GM19025 (cell line): Measurements from ENCODE around the gene S100Z.
"Not testable (repeated sequence)": the region's sequence is repeated elsewhere in the genome, so short reads cannot be mapped to it uniquely, and the experiment has no call there.

Source experiments
- ATAC-seq: cut with Tn5 transposase; IDR thresholded peaks from one replicate; pipeline ENCODE4 v1.9.1; 2021; ENCODE audit warnings: mild to moderate bottlenecking, low read depth, moderate library complexity; ENCODE audit not compliant: unreplicated experiment

Gene S100Z

GRCh38 chr5:76849419-76850291 lies at the start of gene S100Z:
Gene S100Z, plus strand, starts transcription at chr5:76850014. Its CDS starts 25,346 bp downstream, at chr5:76875360.
- ATAC-seq = no peak

- ATAC-seq = no peak
These were observed 49.2 kb upstream of the S100Z start for GRCh38 chr5:76800579-76800978.

GRCh38 chr5:76801159-76801802 lies 48.5 kb upstream of the S100Z start:
- no peak for ATAC-seq

- ATAC-seq = no peak
These were observed 48.0 kb upstream of the S100Z start for GRCh38 chr5:76801803-76802195.

GRCh38 chr5:76804266-76804665 lies 45.5 kb upstream of the S100Z start:
- ATAC-seq = no peak

- peak; percentile 68 for ATAC-seq
These were observed 43.9 kb upstream of the S100Z start for GRCh38 chr5:76805821-76806505.

- no peak for ATAC-seq
These were observed 42.5 kb upstream of the S100Z start for GRCh38 chr5:76807296-76807695.

GRCh38 chr5:76808141-76808691 lies 41.6 kb upstream of the S100Z start:
- no peak for ATAC-seq

GRCh38 chr5:76809141-76809540 lies 40.7 kb upstream of the S100Z start:
- no peak for ATAC-seq

- ATAC-seq = no peak
These were observed 39.6 kb upstream of the S100Z start for GRCh38 chr5:76810236-76810635.

- ATAC-seq = no peak
These were observed 38.6 kb upstream of the S100Z start for GRCh38 chr5:76811214-76811613.

GRCh38 chr5:76812209-76812608 lies 37.6 kb upstream of the S100Z start:
- ATAC-seq = not testable (repeated sequence)

- ATAC-seq = no peak
These were observed 35.7 kb upstream of the S100Z start for GRCh38 chr5:76813982-76814562.

GRCh38 chr5:76816110-76816831 lies 33.5 kb upstream of the S100Z start:
- ATAC-seq = no peak

- ATAC-seq = no peak
These were observed 30.7 kb upstream of the S100Z start, which contains the start of gene F2RL1 for GRCh38 chr5:76818844-76819831. Gene F2RL1, plus strand, starts transcription at chr5:76819030. Its CDS starts 153 bp downstream, at chr5:76819183.

- no peak for ATAC-seq
These were observed 29.8 kb upstream of the S100Z start for GRCh38 chr5:76819851-76820525.

- no peak for ATAC-seq
These were observed 29.3 kb upstream of the S100Z start for GRCh38 chr5:76820526-76820890.

GRCh38 chr5:76821136-76821535 lies 28.7 kb upstream of the S100Z start:
- no peak for ATAC-seq
